HepG2 (cell line): ENCODE results near the gene TMEM39A. TPM values are rescaled to one million over a fixed set of nuclear protein-coding genes. Genes with fewer than 3 reads are reported as not detected.

Source experiments
- AHR ChIP-seq: IDR thresholded peaks from 2 replicates; pipeline ENCODE4 v1.6.1; 2018; ENCODE audit warnings: missing genetic modification reagents, missing compliant biosample characterization
- ELF4 ChIP-seq: sonication (generic); formaldehyde crosslinking; IDR thresholded peaks from 2 replicates; pipeline ENCODE4 v1.5.0; 2020; ENCODE audit warnings: missing genetic modification reagents, mild to moderate bottlenecking, moderate library complexity, borderline replicate concordance
- HIVEP1 ChIP-seq: sonication (generic); formaldehyde crosslinking; IDR thresholded peaks from 2 replicates; pipeline ENCODE4 v1.4.0; 2020; ENCODE audit warnings: mild to moderate bottlenecking, missing genetic modification reagents
- KDM5B ChIP-seq: sonication (generic); formaldehyde crosslinking; IDR thresholded peaks from 2 replicates; pipeline ENCODE4 v1.4.0; 2020; ENCODE audit warnings: missing genetic modification reagents, mild to moderate bottlenecking, borderline replicate concordance
- MATR3 ChIP-seq: sonication (generic); formaldehyde crosslinking; IDR thresholded peaks from 2 replicates; pipeline ENCODE4 v1.4.0; 2020; ENCODE audit warnings: missing genetic modification reagents
- NR2F2 ChIP-seq: IDR thresholded peaks from 2 replicates; pipeline ENCODE4 v1.6.1; 2012; ENCODE audit warnings: low read depth, inconsistent platforms, borderline replicate concordance
- PHF20 ChIP-seq: sonication (generic); formaldehyde crosslinking; IDR thresholded peaks from 2 replicates; pipeline ENCODE4 v1.5.0; 2020; ENCODE audit warnings: mild to moderate bottlenecking, missing genetic modification reagents
- PHF5A ChIP-seq: IDR thresholded peaks from one replicate; pipeline ENCODE4 v1.6.1; 2018; ENCODE audit warnings: low read depth, missing genetic modification reagents; ENCODE audit not compliant: unreplicated experiment
- PTBP1 ChIP-seq: fragments of 200-400 bp; formaldehyde crosslinking; IDR thresholded peaks from 2 replicates; pipeline ENCODE4 v1.6.1; 2018; ENCODE audit warnings: low read length, low read depth; ENCODE audit not compliant: poor library complexity, severe bottlenecking
- SMAD9 ChIP-seq: sonication (generic); formaldehyde crosslinking; IDR thresholded peaks from 2 replicates; pipeline ENCODE4 v1.5.1; 2020; ENCODE audit warnings: mild to moderate bottlenecking, missing genetic modification reagents
- SPEN ChIP-seq: sonication (generic); formaldehyde crosslinking; IDR thresholded peaks from 2 replicates; pipeline ENCODE4 v1.5.1; 2020; ENCODE audit warnings: low read depth, mild to moderate bottlenecking, missing genetic modification reagents
- TBL1XR1 ChIP-seq: fragments of 150-350 bp; IDR thresholded peaks from 2 replicates; pipeline ENCODE4 v1.6.1; 2014; ENCODE audit warnings: borderline replicate concordance, low read length; ENCODE audit not compliant: partially characterized antibody
- TCF7 ChIP-seq: sonication (generic); IDR thresholded peaks from 2 replicates; pipeline ENCODE4 v1.6.1; 2016; ENCODE audit warnings: antibody characterized with exemption, low read depth
- ZIK1 ChIP-seq: sonication (generic); formaldehyde crosslinking; IDR thresholded peaks from 2 replicates; pipeline ENCODE4 v1.5.0; 2020; ENCODE audit warnings: mild to moderate bottlenecking, low read depth, missing genetic modification reagents, borderline replicate concordance
- ZKSCAN5 ChIP-seq: sonication (generic); formaldehyde crosslinking; IDR thresholded peaks from 2 replicates; pipeline ENCODE4 v1.5.1; 2020; ENCODE audit warnings: mild to moderate bottlenecking, missing genetic modification reagents
- ZNF121 ChIP-seq: sonication (generic); formaldehyde crosslinking; IDR thresholded peaks from 2 replicates; pipeline ENCODE4 v1.5.0; 2020; ENCODE audit warnings: mild to moderate bottlenecking, missing genetic modification reagents
- ZNF235 ChIP-seq: sonication (generic); formaldehyde crosslinking; IDR thresholded peaks from 2 replicates; pipeline ENCODE4 v1.8.1; 2023; ENCODE audit warnings: mild to moderate bottlenecking, missing genetic modification reagents, borderline replicate concordance
- ZNF260 ChIP-seq: sonication (generic); formaldehyde crosslinking; IDR thresholded peaks from 2 replicates; pipeline ENCODE4 v1.4.0; 2020; ENCODE audit warnings: missing genetic modification reagents, low read depth, mild to moderate bottlenecking, borderline replicate concordance
- ZNF367 ChIP-seq: sonication (generic); formaldehyde crosslinking; IDR thresholded peaks from 2 replicates; pipeline ENCODE4 v1.4.0; 2020; ENCODE audit warnings: missing genetic modification reagents, borderline replicate concordance
- ZNF674 ChIP-seq: sonication (generic); formaldehyde crosslinking; IDR thresholded peaks from 2 replicates; pipeline ENCODE4 v1.5.0; 2020; ENCODE audit warnings: low read depth, mild to moderate bottlenecking, missing genetic modification reagents
- ZNF782 ChIP-seq: sonication (generic); formaldehyde crosslinking; IDR thresholded peaks from 2 replicates; pipeline ENCODE4 v1.4.0; 2020; ENCODE audit warnings: missing genetic modification reagents, mild to moderate bottlenecking, borderline replicate concordance
- ZSCAN30 ChIP-seq: sonication (generic); formaldehyde crosslinking; IDR thresholded peaks from 2 replicates; pipeline ENCODE4 v1.5.0; 2020; ENCODE audit warnings: mild to moderate bottlenecking, missing genetic modification reagents
- polyA plus RNA-seq, 8 experiments: library from polyadenylated mRNA; depleted of rRNA in 3 of 8; stranded (reverse) in 7 of 8; unstranded in 1 of 8; fragments of >200 nt; fragmentation: Illumina TruSeq in 4 of 8; extraction: Trizol in 4 of 8; gene quantifications; 2 replicates each; pipeline versions ENCODE4 v1.2.1 to v1.2.3, GENCODE V29; 2011 to 2016; ENCODE audit warnings: low read depth in 4 of 8, missing spikeins in 1 of 8, mixed read lengths in 1 of 8; ENCODE audit not compliant: insufficient read depth in 1 of 8
- total RNA-seq, 5 experiments: library from RNA; depleted of rRNA; stranded (reverse); fragments of >200 nt; fragmentation: Illumina TruSeq; extraction: Trizol; gene quantifications; 2 replicates each; pipeline ENCODE4 v1.2.3, GENCODE V29; 2016; ENCODE audit warnings: low read depth in 1 of 5
- TF ChIP-seq, protein P1 (sequence below): sonication (generic); formaldehyde crosslinking; IDR thresholded peaks from 2 replicates; pipeline ENCODE4 v1.9.0; 2022; ENCODE audit warnings: missing genetic modification reagents, mild to moderate bottlenecking, borderline replicate concordance
- TF ChIP-seq, protein P2 (sequence below): sonication (generic); formaldehyde crosslinking; IDR thresholded peaks from 2 replicates; pipeline ENCODE4 v1.8.1; 2023; ENCODE audit warnings: mild to moderate bottlenecking, missing genetic modification reagents
- TF ChIP-seq, protein P3 (sequence below): sonication (generic); formaldehyde crosslinking; IDR thresholded peaks from 2 replicates; pipeline ENCODE4 v1.4.0; 2020; ENCODE audit warnings: missing genetic modification reagents

Gene TMEM39A
- total and polyA plus RNA-seq, 2 of the 13 experiments (the other 11 are each of a cell fraction or from before 2014, with no cell fraction given) = 55.8 to 64.9 TPM

DNA sequence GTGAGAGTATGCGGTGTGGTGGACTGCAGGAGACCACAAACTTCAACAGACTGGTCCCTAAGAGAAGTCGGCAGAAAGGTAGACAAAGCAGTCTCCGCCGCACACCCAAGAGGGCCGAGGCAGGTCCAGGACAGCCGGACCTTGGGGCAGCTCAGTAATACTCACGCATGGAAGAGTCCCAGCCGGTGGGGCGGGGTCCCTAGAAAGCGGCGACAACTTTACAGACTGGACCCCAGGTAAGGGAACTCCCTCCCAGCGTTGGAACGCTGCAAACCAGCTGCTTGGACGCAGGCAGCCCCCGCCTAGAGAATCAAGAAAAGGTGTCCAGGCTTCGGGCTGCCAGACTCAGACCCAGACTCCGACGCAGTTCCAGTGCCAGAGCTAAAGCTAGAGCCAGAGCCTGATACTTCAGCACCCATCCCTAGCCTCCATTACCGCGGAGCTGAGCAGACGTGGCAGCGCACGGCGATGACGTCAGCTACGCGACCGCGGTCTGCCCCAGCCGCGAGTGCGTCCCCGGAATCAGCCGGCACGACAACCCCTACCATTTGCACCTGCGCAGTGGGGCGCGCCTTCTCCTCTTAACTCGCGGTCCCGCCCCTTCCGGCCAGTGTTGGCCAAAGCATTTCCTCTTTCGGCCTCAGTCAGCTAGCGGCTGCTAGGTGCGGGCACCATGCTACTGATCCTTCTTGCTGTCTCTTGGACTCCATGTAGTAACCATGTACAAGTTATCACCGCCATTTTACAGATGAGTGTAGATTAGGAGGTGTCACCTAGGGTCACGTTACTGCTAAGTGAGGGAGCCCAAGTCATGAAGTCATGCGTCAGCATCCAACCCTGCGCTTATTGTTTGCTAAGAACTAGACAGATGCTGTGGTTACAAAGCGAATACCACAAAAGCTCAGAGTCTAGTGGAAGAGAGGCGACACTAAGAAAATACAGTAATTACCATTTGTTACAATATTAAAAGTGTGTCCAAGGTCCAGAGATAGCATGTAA lies at the start of gene TMEM39A (continued):
- peak; percentile 40; the same call in 1 of the 2 replicates for TF ChIP-seq AHR (CRISPR knock-in tag)
- peak; percentile 94 for TF ChIP-seq PHF20 (CRISPR knock-in tag)
- no peak for TF ChIP-seq TCF7
- TF ChIP-seq ZSCAN30 (CRISPR knock-in tag) = 0 out of 2 replicates have a peak, but pooled peaks have one; percentile 49
- TF ChIP-seq ZNF674 (CRISPR knock-in tag) = 0 out of 2 replicates have a peak, but pooled peaks have one; percentile 38
- no peak for TF ChIP-seq ZKSCAN5 (CRISPR knock-in tag)
- TF ChIP-seq ZNF235 (CRISPR knock-in tag) = no peak
- TF ChIP-seq TBL1XR1 = peak; percentile 75
- TF ChIP-seq, protein P1, sequence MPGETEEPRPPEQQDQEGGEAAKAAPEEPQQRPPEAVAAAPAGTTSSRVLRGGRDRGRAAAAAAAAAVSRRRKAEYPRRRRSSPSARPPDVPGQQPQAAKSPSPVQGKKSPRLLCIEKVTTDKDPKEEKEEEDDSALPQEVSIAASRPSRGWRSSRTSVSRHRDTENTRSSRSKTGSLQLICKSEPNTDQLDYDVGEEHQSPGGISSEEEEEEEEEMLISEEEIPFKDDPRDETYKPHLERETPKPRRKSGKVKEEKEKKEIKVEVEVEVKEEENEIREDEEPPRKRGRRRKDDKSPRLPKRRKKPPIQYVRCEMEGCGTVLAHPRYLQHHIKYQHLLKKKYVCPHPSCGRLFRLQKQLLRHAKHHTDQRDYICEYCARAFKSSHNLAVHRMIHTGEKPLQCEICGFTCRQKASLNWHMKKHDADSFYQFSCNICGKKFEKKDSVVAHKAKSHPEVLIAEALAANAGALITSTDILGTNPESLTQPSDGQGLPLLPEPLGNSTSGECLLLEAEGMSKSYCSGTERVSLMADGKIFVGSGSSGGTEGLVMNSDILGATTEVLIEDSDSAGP = peak; percentile 89; the same call in 1 of the 2 replicates
- no peak for TF ChIP-seq PTBP1
- TF ChIP-seq ZNF121 (CRISPR knock-in tag) = 0 out of 2 replicates have a peak, but pooled peaks have one; percentile 10
- no peak for TF ChIP-seq ZNF260 (CRISPR knock-in tag)
- TF ChIP-seq ELF4 = peak; percentile 60; the same call in 1 of the 2 replicates
- TF ChIP-seq MATR3 (CRISPR knock-in tag) = no peak
- TF ChIP-seq NR2F2 = peak; percentile 36; the same call in 1 of the 2 replicates
- TF ChIP-seq, protein P2, sequence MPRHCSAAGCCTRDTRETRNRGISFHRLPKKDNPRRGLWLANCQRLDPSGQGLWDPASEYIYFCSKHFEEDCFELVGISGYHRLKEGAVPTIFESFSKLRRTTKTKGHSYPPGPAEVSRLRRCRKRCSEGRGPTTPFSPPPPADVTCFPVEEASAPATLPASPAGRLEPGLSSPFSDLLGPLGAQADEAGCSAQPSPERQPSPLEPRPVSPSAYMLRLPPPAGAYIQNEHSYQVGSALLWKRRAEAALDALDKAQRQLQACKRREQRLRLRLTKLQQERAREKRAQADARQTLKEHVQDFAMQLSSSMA (CRISPR knock-in tag) = peak; percentile 63; the same call in 1 of the 2 replicates
- TF ChIP-seq ZNF367 (CRISPR knock-in tag) = 0 out of 2 replicates have a peak, but pooled peaks have one; percentile 16
- TF ChIP-seq, protein P3, sequence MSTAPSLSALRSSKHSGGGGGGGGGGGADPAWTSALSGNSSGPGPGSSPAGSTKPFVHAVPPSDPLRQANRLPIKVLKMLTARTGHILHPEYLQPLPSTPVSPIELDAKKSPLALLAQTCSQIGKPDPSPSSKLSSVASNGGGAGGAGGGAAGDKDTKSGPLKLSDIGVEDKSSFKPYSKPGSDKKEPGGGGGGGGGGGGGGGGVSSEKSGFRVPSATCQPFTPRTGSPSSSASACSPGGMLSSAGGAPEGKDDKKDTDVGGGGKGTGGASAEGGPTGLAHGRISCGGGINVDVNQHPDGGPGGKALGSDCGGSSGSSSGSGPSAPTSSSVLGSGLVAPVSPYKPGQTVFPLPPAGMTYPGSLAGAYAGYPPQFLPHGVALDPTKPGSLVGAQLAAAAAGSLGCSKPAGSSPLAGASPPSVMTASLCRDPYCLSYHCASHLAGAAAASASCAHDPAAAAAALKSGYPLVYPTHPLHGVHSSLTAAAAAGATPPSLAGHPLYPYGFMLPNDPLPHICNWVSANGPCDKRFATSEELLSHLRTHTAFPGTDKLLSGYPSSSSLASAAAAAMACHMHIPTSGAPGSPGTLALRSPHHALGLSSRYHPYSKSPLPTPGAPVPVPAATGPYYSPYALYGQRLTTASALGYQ (CRISPR knock-in tag) = peak; percentile 18; the same call in 1 of the 2 replicates
- TF ChIP-seq HIVEP1 (CRISPR knock-in tag) = peak; percentile 62
- TF ChIP-seq SMAD9 (CRISPR knock-in tag) = no peak
- TF ChIP-seq PHF5A (CRISPR knock-in tag) = peak; percentile 39
- TF ChIP-seq ZNF782 (CRISPR knock-in tag) = no peak
- peak; percentile 86; the same call in 1 of the 2 replicates for TF ChIP-seq KDM5B (CRISPR knock-in tag)
- peak; percentile 39; the same call in 1 of the 2 replicates for TF ChIP-seq ZIK1 (CRISPR knock-in tag)
- peak; percentile 85; the same call in 1 of the 2 replicates for TF ChIP-seq SPEN (CRISPR knock-in tag)
